ENCODE data around the gene HENMT1. TPM values are rescaled to one million over a fixed set of nuclear protein-coding genes. Genes with fewer than 3 reads are reported as not detected.

Gene HENMT1
- total RNA-seq, 3 donors from 2014 or later (not counting 1 experiment from before 2014, with no cell fraction given), result 26.9 to 41.5 (median 30.6) TPM

DNA sequence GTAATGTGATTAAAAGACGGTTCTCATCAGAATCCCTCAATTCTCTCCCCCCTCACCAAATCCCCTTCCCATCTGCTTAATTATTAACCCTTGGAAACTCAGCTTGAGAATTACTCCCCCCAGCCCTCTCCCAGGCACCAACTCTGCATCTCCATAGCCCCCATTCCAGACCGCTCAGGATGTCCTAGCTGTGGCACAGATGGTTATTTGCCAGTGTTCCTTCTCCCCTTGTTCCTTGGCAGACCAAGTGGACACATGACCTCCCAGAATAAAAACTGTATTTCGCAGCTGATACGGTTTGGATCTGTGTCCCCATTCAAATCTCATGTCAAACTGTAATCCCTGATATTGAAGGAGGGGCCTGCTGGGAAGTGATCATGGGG, 14.6 kb downstream of the HENMT1 start:
- H3K36me3 Mint-ChIP-seq, result peaks cover 24% of the 10 kb centered on the region
- ATAC-seq, result no peak
- H3K4me1 ChIP-seq (ENCODE audit: control insufficient read depth, insufficient read depth, low read length), result peaks cover 60% of the 10 kb centered on the region
- peak overlapping the region; percentile 85 for H3K4me3 Mint-ChIP-seq
- 68% methylated on average over 4 of the region's 4 CpGs for WGBS (ENCODE audit: insufficient coverage)
- H3K27me3 Mint-ChIP-seq (ENCODE audit: low read depth in 2 of 2), result no peaks in the 10 kb centered on the region
- DNase-seq, result no peak
- peaks cover 67 to 69% of the 10 kb centered on the region in 2 donors for H3K4me1 Mint-ChIP-seq
- peak overlapping the region; percentile 13 for H3K4me3 ChIP-seq (ENCODE audit: low read length)
- no peaks in the 10 kb centered on the region for H3K9me3 Mint-ChIP-seq
- intact Hi-C loops (cut with micrococcal nuclease), result loop anchor here (1.0 to 10.0 kb wide), 5 partner anchors 15 to 441 kb away; partner anchors contain the start of genes EEIG2, HENMT1, PRPF38B and SLC25A24
- H3K36me3 ChIP-seq (ENCODE audit: control insufficient read depth, insufficient read depth, low read length), result peaks cover 18% of the 10 kb centered on the region
- peak overlapping the region; percentile 98 for H3K27ac Mint-ChIP-seq
- no peak for TF ChIP-seq CTCF (IDR thresholded peaks at IDR 0.05)
- no peaks in the 10 kb centered on the region for H3K27me3 ChIP-seq (ENCODE audit: control insufficient read depth, insufficient read depth, low read length)
- peaks cover 3% of the 10 kb centered on the region for H3K9me3 ChIP-seq (ENCODE audit: control insufficient read depth, insufficient read depth, low read length)
- peak overlapping the region; percentile 96 for H3K27ac ChIP-seq (ENCODE audit: low read length)

GRCh38 chr1:108645564-108646184, 15.2 kb downstream of the HENMT1 start:
- 62% methylated on average over 9 of the region's 9 CpGs for WGBS (ENCODE audit: insufficient coverage)
- peak in 1 of 2 donors; percentile 53 for DNase-seq
- peak; percentile 5 to 45 (median 7) for ATAC-seq
- H3K36me3 Mint-ChIP-seq, result peaks cover 24% of the 10 kb centered on the region
- H3K4me1 Mint-ChIP-seq, result peaks cover 68 to 69% of the 10 kb centered on the region in 2 donors
- H3K9me3 ChIP-seq (ENCODE audit: control insufficient read depth, insufficient read depth, low read length), result peaks cover 3% of the 10 kb centered on the region
- H3K36me3 ChIP-seq (ENCODE audit: control insufficient read depth, insufficient read depth, low read length), result peaks cover 18% of the 10 kb centered on the region
- peak overlapping the region; percentile 13 for H3K4me3 ChIP-seq (ENCODE audit: low read length)
- peak overlapping the region; percentile 98 for H3K27ac Mint-ChIP-seq
- H3K9me3 Mint-ChIP-seq, result no peaks in the 10 kb centered on the region
- H3K27me3 ChIP-seq (ENCODE audit: control insufficient read depth, insufficient read depth, low read length), result no peaks in the 10 kb centered on the region
- peaks cover 62% of the 10 kb centered on the region for H3K4me1 ChIP-seq (ENCODE audit: control insufficient read depth, insufficient read depth, low read length)
- intact Hi-C loops (cut with micrococcal nuclease), result loop anchor here (1.0 to 10.0 kb wide), 6 partner anchors 8 to 441 kb away; partner anchors contain the start of genes EEIG2, HENMT1, PRPF38B and SLC25A24
- peak overlapping the region; percentile 96 for H3K27ac ChIP-seq (ENCODE audit: low read length)
- TF ChIP-seq CTCF (IDR thresholded peaks at IDR 0.05), result no peak
- peak overlapping the region; percentile 85 for H3K4me3 Mint-ChIP-seq
- H3K27me3 Mint-ChIP-seq (ENCODE audit: low read depth in 2 of 2), result no peaks in the 10 kb centered on the region

- peak overlapping the region; percentile 98 for H3K27ac Mint-ChIP-seq
- H3K4me3 ChIP-seq (ENCODE audit: low read length), result no peak overlapping the region
- H3K36me3 Mint-ChIP-seq, result peaks cover 20% of the 10 kb centered on the region
- H3K9me3 ChIP-seq (ENCODE audit: control insufficient read depth, insufficient read depth, low read length), result peaks cover 3% of the 10 kb centered on the region
- H3K4me1 Mint-ChIP-seq, result peaks cover 75 to 76% of the 10 kb centered on the region in 2 donors
- H3K27me3 ChIP-seq (ENCODE audit: control insufficient read depth, insufficient read depth, low read length), result no peaks in the 10 kb centered on the region
- DNase-seq (peak; percentile 44 to 78), ATAC-seq (peak; percentile 51 to 73 (median 59))
- H3K4me1 ChIP-seq (ENCODE audit: control insufficient read depth, insufficient read depth, low read length), result peaks cover 69% of the 10 kb centered on the region
- no peaks in the 10 kb centered on the region for H3K27me3 Mint-ChIP-seq (ENCODE audit: low read depth in 2 of 2)
- H3K27ac ChIP-seq (ENCODE audit: low read length), result peak overlapping the region; percentile 96
- intact Hi-C loops (cut with micrococcal nuclease), result loop anchor here (1.0 to 10.0 kb wide), 2 partner anchors 8 to 440 kb away; partner anchors contain the start of gene SLC25A24
- H3K36me3 ChIP-seq (ENCODE audit: control insufficient read depth, insufficient read depth, low read length), result peaks cover 16% of the 10 kb centered on the region
- no peaks in the 10 kb centered on the region for H3K9me3 Mint-ChIP-seq
- H3K4me3 Mint-ChIP-seq, result peak overlapping the region; percentile 85
- 5% methylated on average over 7 of the region's 7 CpGs for WGBS (ENCODE audit: insufficient coverage)
- TF ChIP-seq CTCF (IDR thresholded peaks at IDR 0.05), result no peak
Observed at GRCh38 chr1:108644984-108645383, 15.9 kb downstream of the HENMT1 start.

Measured in natural killer cell (primary cell).